ENCODE measurements around the gene POU4F3.

POU4F3 gene

GRCh38 chr5:146329697-146330096 is 8.9 kb upstream of the POU4F3 start:
- Histone ChIP-seq H3K23ac (ENCODE audit: low read depth, low read length, poor library complexity) (no peak overlapping the region), H3K27me3 (ENCODE audit: control insufficient read depth in 3 of 3, insufficient read depth in 3 of 3, low read depth in 1 of 3, low read length in 3 of 3) (peaks cover 0 to 49% (median 24%) of the 10 kb centered on the region in 3 experiments), H3K4ac (ENCODE audit: low read length) (no peak overlapping the region), H3K4me2 (ENCODE audit: insufficient read depth, low read length, poor library complexity, severe bottlenecking) (no peak overlapping the region), H3K9me3 (replicated peaks in 1 of 2; ENCODE audit: control insufficient read depth in 2 of 2, insufficient read depth in 1 of 2, low read depth in 1 of 2, low read length in 2 of 2) (no peaks in the 10 kb centered on the region), H3K27ac (replicated peaks; ENCODE audit: low read length) (no peak overlapping the region), H2AFZ (ENCODE audit: low read length) (no peak overlapping the region), H3K14ac (ENCODE audit: low read length) (no peak overlapping the region), H3K79me1 (ENCODE audit: low read depth, low read length) (no peaks in the 10 kb centered on the region), H3K36me3 (replicated peaks in 1 of 2; ENCODE audit: control insufficient read depth in 2 of 2, insufficient read depth in 2 of 2, low read length in 2 of 2) (no peaks in the 10 kb centered on the region), H2BK5ac (ENCODE audit: low read length) (no peak overlapping the region), H2AK5ac (ENCODE audit: low read depth, low read length) (no peak overlapping the region), H3K4me3 (ENCODE audit: low read length in 2 of 2) (no peak overlapping the region), H2BK15ac (ENCODE audit: low read length) (no peak overlapping the region), H3K4me1 (ENCODE audit: control insufficient read depth in 2 of 2, insufficient read depth in 1 of 2, low read depth in 1 of 2, low read length in 2 of 2) (peaks cover 0 to 9% of the 10 kb centered on the region in 2 donors), H2BK12ac (ENCODE audit: low read length) (no peak overlapping the region), H4K8ac (ENCODE audit: low read depth, low read length) (no peak overlapping the region), H4K91ac (ENCODE audit: low read depth, low read length, poor library complexity) (no peak overlapping the region), H2BK120ac (ENCODE audit: low read depth, low read length) (no peak overlapping the region), H3K18ac (ENCODE audit: low read length) (no peak overlapping the region), H3K9ac (ENCODE audit: low read depth, low read length, poor library complexity) (no peak overlapping the region)
- no CpG with 5 or more reads among the region's 2 CpGs for WGBS, 2 donors (ENCODE audit: extremely low coverage in 2 of 2, insufficient read length in 2 of 2, insufficient replicate concordance in 1 of 2)
- DNase-seq (ENCODE audit: low spot score) = no peak

GRCh38 chr5:146331423-146331822 is 7.2 kb upstream of the POU4F3 start:
- Histone ChIP-seq H3K4ac (ENCODE audit: low read length) (no peak overlapping the region), H2AFZ (ENCODE audit: low read length) (no peak overlapping the region), H3K79me1 (ENCODE audit: low read depth, low read length) (no peaks in the 10 kb centered on the region), H3K9me3 (replicated peaks in 1 of 2; ENCODE audit: control insufficient read depth in 2 of 2, insufficient read depth in 1 of 2, low read depth in 1 of 2, low read length in 2 of 2) (no peaks in the 10 kb centered on the region), H3K27ac (replicated peaks; ENCODE audit: low read length) (no peak overlapping the region), H2BK15ac (ENCODE audit: low read length) (no peak overlapping the region), H3K18ac (ENCODE audit: low read length) (no peak overlapping the region), H2AK5ac (ENCODE audit: low read depth, low read length) (no peak overlapping the region), H2BK120ac (ENCODE audit: low read depth, low read length) (no peak overlapping the region), H3K14ac (ENCODE audit: low read length) (no peak overlapping the region), H3K27me3 (ENCODE audit: control insufficient read depth in 3 of 3, insufficient read depth in 3 of 3, low read depth in 1 of 3, low read length in 3 of 3) (peaks cover 4 to 65% (median 39%) of the 10 kb centered on the region in 3 experiments), H3K9ac (ENCODE audit: low read depth, low read length, poor library complexity) (no peak overlapping the region), H3K36me3 (replicated peaks in 1 of 2; ENCODE audit: control insufficient read depth in 2 of 2, insufficient read depth in 2 of 2, low read length in 2 of 2) (no peaks in the 10 kb centered on the region), H3K23ac (ENCODE audit: low read depth, low read length, poor library complexity) (no peak overlapping the region), H4K91ac (ENCODE audit: low read depth, low read length, poor library complexity) (no peak overlapping the region), H3K4me2 (ENCODE audit: insufficient read depth, low read length, poor library complexity, severe bottlenecking) (no peak overlapping the region), H4K8ac (ENCODE audit: low read depth, low read length) (no peak overlapping the region), H3K4me3 (ENCODE audit: low read length in 2 of 2) (no peak overlapping the region), H2BK12ac (ENCODE audit: low read length) (no peak overlapping the region), H2BK5ac (ENCODE audit: low read length) (no peak overlapping the region), H3K4me1 (ENCODE audit: control insufficient read depth in 2 of 2, insufficient read depth in 1 of 2, low read depth in 1 of 2, low read length in 2 of 2) (peaks cover 0 to 9% of the 10 kb centered on the region in 2 donors)
- DNase-seq (ENCODE audit: low spot score) = no peak
- no CpG with 5 or more reads among the region's 2 CpGs for WGBS, 2 donors (ENCODE audit: extremely low coverage in 2 of 2, insufficient read length in 2 of 2, insufficient replicate concordance in 1 of 2)

- H3K14ac ChIP-seq (ENCODE audit: low read length) = no peak overlapping the region
- no peak overlapping the region for H3K27ac ChIP-seq (replicated peaks; ENCODE audit: low read length)
- no peak overlapping the region for H3K4me3 ChIP-seq (ENCODE audit: low read length in 2 of 2)
- H2BK5ac ChIP-seq (ENCODE audit: low read length) = no peak overlapping the region
- no CpG with 5 or more reads among the region's 24 CpGs for WGBS, 2 donors (ENCODE audit: extremely low coverage in 2 of 2, insufficient read length in 2 of 2, insufficient replicate concordance in 1 of 2)
- H3K23ac ChIP-seq (ENCODE audit: low read depth, low read length, poor library complexity) = no peak overlapping the region
- H2BK12ac ChIP-seq (ENCODE audit: low read length) = no peak overlapping the region
- no peak overlapping the region for H2BK120ac ChIP-seq (ENCODE audit: low read depth, low read length)
- no peaks in the 10 kb centered on the region for H3K79me1 ChIP-seq (ENCODE audit: low read depth, low read length)
- H3K27me3 ChIP-seq (ENCODE audit: control insufficient read depth in 3 of 3, insufficient read depth in 3 of 3, low read depth in 1 of 3, low read length in 3 of 3) = peaks cover 25 to 92% (median 66%) of the 10 kb centered on the region in 3 experiments
- H2AK5ac ChIP-seq (ENCODE audit: low read depth, low read length) = no peak overlapping the region
- H2BK15ac ChIP-seq (ENCODE audit: low read length) = no peak overlapping the region
- H3K4me1 ChIP-seq (ENCODE audit: control insufficient read depth in 2 of 2, insufficient read depth in 1 of 2, low read depth in 1 of 2, low read length in 2 of 2) = peaks cover 0 to 9% of the 10 kb centered on the region in 2 donors
- H4K91ac ChIP-seq (ENCODE audit: low read depth, low read length, poor library complexity) = no peak overlapping the region
- H2AFZ ChIP-seq (ENCODE audit: low read length) = no peak overlapping the region
- H3K9me3 ChIP-seq (replicated peaks in 1 of 2; ENCODE audit: control insufficient read depth in 2 of 2, insufficient read depth in 1 of 2, low read depth in 1 of 2, low read length in 2 of 2) = no peaks in the 10 kb centered on the region
- H3K36me3 ChIP-seq (replicated peaks in 1 of 2; ENCODE audit: control insufficient read depth in 2 of 2, insufficient read depth in 2 of 2, low read length in 2 of 2) = no peaks in the 10 kb centered on the region
- no peak overlapping the region for H3K4ac ChIP-seq (ENCODE audit: low read length)
- H3K18ac ChIP-seq (ENCODE audit: low read length) = no peak overlapping the region
- H3K4me2 ChIP-seq (ENCODE audit: insufficient read depth, low read length, poor library complexity, severe bottlenecking) = no peak overlapping the region
- no peak overlapping the region for H4K8ac ChIP-seq (ENCODE audit: low read depth, low read length)
- no peak for DNase-seq (ENCODE audit: low spot score)
- H3K9ac ChIP-seq (ENCODE audit: low read depth, low read length, poor library complexity) = no peak overlapping the region
Observed at GRCh38 chr5:146334074-146334533, 4.5 kb upstream of the POU4F3 start.

GRCh38 chr5:146336197-146336596 is 2.4 kb upstream of the POU4F3 start:
- Histone ChIP-seq H3K18ac (ENCODE audit: low read length) (no peak overlapping the region), H3K79me1 (ENCODE audit: low read depth, low read length) (no peaks in the 10 kb centered on the region), H3K27ac (replicated peaks; ENCODE audit: low read length) (no peak overlapping the region), H2AFZ (ENCODE audit: low read length) (no peak overlapping the region), H2BK5ac (ENCODE audit: low read length) (no peak overlapping the region), H4K91ac (ENCODE audit: low read depth, low read length, poor library complexity) (no peak overlapping the region), H2AK5ac (ENCODE audit: low read depth, low read length) (no peak overlapping the region), H2BK120ac (ENCODE audit: low read depth, low read length) (no peak overlapping the region), H3K4me3 (ENCODE audit: low read length in 2 of 2) (no peak overlapping the region), H3K36me3 (replicated peaks in 1 of 2; ENCODE audit: control insufficient read depth in 2 of 2, insufficient read depth in 2 of 2, low read length in 2 of 2) (no peaks in the 10 kb centered on the region), H3K27me3 (ENCODE audit: control insufficient read depth in 3 of 3, insufficient read depth in 3 of 3, low read depth in 1 of 3, low read length in 3 of 3) (peaks cover 38 to 97% (median 87%) of the 10 kb centered on the region in 3 experiments), H2BK12ac (ENCODE audit: low read length) (no peak overlapping the region), H2BK15ac (ENCODE audit: low read length) (no peak overlapping the region), H3K4ac (ENCODE audit: low read length) (no peak overlapping the region), H3K23ac (ENCODE audit: low read depth, low read length, poor library complexity) (no peak overlapping the region), H3K9me3 (replicated peaks in 1 of 2; ENCODE audit: control insufficient read depth in 2 of 2, insufficient read depth in 1 of 2, low read depth in 1 of 2, low read length in 2 of 2) (peaks cover 0 to 2% of the 10 kb centered on the region in 2 donors), H3K14ac (ENCODE audit: low read length) (no peak overlapping the region), H3K9ac (ENCODE audit: low read depth, low read length, poor library complexity) (no peak overlapping the region), H3K4me2 (ENCODE audit: insufficient read depth, low read length, poor library complexity, severe bottlenecking) (no peak overlapping the region), H3K4me1 (ENCODE audit: control insufficient read depth in 2 of 2, insufficient read depth in 1 of 2, low read depth in 1 of 2, low read length in 2 of 2) (peaks cover 0 to 6% of the 10 kb centered on the region in 2 donors), H4K8ac (ENCODE audit: low read depth, low read length) (no peak overlapping the region)
- no peak for DNase-seq (ENCODE audit: low spot score)
